EH (cell line): ENCODE results near the gene KCNN4.
A peak's percentile ranks its signal among the peaks of the same experiment; 100 is the strongest.
"Not testable (repeated sequence)": the region's sequence is repeated elsewhere in the genome, so short reads cannot be mapped to it uniquely, and the experiment has no call there.

Source experiments
- DNase-seq: peaks from one replicate; pipeline ENCODE4 v3.0.0-alpha.2; 2015; ENCODE audit warnings: low read depth

KCNN4 gene

DNA sequence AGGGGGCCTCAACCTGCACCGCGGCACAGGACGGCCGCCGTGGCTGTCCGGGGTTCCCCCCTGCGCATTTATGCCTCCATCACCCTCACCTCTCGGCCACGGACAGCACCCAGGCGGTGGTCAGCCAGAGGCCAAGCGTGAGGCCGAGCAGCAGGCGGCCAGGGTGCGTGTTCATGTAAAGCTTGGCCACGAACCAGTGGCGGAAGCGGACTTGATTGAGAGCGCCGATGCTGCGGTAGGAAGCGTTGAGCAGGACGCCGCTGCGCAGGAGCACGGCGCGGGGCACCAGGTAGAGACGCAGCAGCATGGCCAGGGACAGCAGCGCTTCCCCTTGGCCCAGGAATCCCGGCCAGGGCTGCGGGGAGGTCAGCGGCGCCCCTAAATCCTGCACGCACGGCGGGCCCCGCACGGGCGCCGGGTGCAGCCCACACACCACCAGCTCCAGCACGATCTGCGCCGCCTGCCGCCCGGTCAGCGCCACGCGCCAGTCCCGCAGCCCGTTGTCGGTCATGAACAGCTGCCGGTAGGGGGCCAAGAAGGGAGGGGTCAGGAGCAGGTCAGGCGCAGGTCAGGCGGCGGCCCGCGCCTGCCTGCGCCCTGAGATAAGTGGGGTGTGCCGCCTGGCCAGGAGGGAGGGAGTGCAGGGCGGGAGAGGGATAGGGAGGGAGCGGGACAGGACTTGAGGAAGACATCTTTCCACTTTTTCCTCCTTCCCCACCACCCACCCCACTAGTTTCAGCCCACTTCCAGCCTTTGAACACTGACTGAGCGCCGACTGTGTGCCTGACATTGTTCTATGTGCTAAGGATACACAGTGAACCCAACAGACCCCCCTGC is 6.5 kb downstream of the KCNN4 start:
- peak; percentile 69 for DNase-seq

DNA sequence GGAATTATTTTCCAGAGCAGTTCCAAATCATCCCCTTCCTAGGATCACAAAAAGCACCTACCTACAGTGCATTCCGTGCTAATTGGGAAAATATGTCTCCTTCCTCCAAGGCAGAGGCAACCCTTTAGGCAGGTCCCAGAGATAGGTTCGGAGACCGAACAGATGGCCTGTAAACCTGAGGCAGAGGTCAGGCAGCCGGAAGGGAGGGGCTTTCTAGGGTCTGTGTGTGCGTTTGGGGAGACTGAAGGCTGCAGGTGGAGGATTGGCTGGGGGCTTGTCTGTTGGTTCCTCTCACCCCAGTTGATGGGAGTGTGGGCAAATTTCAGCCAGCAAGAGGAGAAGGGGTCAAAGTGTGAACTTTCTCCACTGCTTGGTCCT is 7.1 kb downstream of the KCNN4 start:
- DNase-seq: no peak

GRCh38 chr19:43769256-43769655 is 11.5 kb downstream of the KCNN4 start:
- no peak for DNase-seq

DNA sequence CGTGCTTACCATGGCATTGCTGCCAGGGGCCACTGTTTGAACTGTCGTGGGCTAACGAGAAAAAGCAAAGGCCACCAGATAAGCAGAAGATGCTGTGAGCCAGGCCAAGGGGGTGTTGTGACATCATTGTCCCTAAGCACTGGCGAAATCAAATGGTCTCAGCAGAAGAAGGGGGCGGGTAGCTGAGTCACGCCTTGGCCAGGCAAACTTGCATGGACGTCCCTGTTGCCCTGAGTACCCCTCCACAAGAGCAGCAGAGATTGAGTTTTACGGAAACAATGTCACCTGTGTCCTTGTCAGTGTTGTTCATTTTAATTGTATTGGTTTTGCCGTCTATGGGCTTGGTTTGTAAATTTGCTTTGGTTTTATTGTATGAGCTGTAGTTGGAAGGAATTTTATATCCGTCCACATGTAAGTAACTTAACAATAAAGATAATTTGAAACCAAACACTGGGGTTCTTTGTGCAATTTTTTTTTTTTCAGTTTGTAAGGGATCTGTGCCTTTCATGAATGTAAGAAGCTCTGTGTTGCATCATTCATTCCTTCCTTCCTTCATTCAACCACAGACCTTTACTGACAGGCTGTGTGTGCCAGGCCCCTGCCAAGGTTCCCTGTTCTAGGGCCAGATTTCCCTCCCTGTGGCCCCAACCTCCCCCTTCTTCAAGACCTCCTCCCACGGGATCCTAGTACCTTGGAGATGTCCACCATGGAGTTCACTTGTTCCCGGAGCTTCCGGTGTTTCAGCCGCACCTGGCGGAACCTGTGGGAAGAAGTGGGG is 12.3 kb downstream of the KCNN4 start:
- DNase-seq: no peak

GRCh38 chr19:43767818-43768217 is 13.0 kb downstream of the KCNN4 start:
- no peak for DNase-seq

DNA sequence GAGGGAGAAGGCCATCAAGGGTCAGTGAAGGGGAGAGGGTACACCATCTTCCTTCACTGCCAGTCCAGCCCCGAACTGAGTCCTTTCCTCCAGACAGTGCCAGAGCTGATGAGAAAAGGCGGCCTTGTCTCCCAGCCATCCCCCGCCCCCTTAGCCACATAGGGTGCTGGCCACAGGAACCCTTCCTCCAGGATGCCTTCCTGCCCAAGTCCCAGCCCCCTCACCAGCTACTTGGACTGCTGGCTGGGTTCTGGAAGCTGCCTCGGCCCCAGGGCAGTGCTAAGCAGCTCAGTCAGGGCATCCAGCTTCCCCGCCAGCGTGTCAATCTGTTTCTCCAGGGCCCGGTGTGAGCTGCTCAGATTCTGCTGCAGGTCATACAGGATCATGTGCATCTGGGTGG is 13.5 kb downstream of the KCNN4 start:
- peak; percentile 34 for DNase-seq

DNA sequence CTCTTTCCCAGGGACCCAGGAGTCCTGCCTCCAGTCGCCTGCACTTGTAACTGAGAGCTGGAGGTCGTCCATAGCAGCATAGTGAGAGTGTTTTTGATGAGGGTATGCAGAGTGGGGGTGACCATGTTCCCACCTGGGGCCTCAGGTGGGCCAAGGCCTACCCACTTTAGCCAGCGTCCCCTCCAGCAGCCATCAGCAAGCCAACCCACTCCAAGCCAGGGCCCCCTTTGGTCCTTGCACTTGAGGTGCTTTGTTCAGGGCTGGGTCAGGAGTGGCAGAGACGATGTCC is 14.1 kb downstream of the KCNN4 start:
- DNase-seq: no peak

GRCh38 chr19:43765109-43765876 is 15.5 kb downstream of the KCNN4 start:
- DNase-seq: peak; percentile 99

DNA sequence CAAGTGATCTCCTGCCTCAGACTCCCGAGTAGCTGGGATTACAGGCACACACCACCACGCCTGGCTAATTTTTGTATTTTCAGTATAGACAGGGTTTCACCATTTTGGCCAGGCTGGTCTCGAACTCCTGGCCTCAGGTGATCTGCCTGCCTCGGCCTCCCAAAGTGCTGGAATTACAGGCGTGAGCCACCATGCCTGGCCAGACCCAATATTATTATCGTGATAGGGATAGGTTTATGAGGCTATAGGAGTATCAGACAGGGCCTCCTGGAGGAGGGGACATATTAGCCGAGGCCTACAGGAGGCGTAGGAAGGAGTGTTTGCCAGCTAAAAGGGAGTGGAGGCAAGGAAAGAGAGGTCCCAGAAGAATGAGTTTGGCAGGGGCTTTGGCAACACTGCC is 16.1 kb downstream of the KCNN4 start:
- not testable (repeated sequence) for DNase-seq

GRCh38 chr19:43763473-43763939 is 17.3 kb downstream of the KCNN4 start:
- peak; percentile 59 for DNase-seq

DNA sequence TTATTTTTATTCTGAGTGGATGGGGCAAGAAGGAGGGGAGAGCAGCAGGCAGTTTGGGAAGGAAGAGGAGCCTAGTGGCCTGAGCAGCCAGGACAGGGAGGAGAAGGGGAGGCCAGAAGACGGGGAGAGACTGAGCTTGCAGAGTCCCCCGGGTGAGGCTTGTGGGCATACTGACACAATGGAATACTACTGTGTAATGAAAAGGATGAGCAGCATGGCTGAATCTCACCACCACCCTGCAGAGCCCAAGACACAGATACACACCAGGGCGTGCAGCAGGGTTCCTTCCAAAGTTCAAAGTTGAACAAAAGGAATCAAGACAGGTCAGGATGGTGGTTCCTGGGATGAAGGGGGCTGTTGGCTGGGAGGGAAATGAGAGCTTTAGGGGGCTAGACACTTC is 18.0 kb downstream of the KCNN4 start:
- DNase-seq: no peak

- peak; percentile 37 for DNase-seq
Observed at GRCh38 chr19:43760941-43761340, 19.8 kb downstream of the KCNN4 start.

- peak; percentile 85 for DNase-seq
Observed at GRCh38 chr19:43759515-43759914, 21.3 kb downstream of the KCNN4 start.

DNA sequence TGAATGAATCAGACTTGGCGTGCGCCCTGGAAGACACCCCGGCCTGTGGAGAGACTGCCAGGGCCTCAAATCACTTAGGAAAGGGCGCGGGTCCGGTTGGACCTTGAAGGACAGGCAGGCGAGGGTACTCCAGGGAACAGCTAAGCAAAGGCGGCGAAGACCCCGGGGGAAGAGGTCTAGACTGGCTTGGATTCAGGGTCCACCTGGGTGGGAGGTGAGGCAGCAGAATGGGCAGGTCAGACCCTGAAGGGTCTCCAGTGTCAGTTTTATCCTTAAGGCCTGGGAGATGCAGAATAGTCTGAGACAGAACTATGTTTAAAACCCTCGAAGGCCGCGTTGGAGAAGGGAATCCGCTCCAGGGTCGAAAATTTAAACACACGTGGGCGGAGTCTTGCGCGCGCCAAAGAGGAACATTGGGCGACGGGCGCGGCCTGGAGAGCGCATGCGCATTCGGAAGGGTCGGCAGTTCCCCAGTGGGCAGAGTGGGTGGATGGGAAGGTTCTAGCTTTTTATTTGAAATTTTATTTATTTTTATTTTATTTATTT is 25.4 kb downstream of the KCNN4 start:
- peak; percentile 72 for DNase-seq

- peak; percentile 98 for DNase-seq
Observed at GRCh38 chr19:43754503-43755255, 26.1 kb downstream of the KCNN4 start, which contains the start of gene SMG9. SMG9 (minus strand) TSS chr19:43754962; CDS start chr19:43750741, 4,221 bp downstream.

- no peak for DNase-seq
Observed at GRCh38 chr19:43754253-43754502, 26.6 kb downstream of the KCNN4 start.

DNA sequence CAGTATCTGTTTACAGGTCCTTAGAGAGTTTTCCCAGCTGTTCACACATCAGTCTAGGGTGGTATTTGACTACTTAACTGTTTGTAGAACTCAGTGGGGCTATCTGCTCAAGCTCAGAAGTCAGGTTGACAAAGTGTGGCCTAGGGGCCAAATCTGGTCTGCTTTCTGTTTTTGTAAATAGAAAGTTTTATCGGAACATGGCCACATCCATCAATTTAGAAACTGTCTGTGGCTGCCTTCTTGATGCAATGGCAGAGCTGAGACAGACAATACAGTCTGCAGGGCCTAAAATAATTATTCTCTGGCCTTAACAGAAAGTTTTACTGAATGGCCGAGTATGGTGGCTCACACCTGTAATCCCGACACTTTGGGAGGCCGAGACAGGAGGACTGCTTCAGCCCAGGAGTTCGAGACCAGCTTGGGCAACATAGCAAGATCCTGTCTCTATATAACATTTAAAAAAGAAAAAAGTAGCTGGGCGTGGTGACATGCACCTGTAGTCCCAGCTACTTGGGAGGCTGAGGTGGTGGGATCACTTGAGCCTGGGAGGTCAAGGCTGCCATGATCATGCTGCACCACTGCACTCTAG is 28.4 kb downstream of the KCNN4 start:
- DNase-seq: no peak

GRCh38 chr19:43751466-43752220 is 29.1 kb downstream of the KCNN4 start:
- DNase-seq: peak; percentile 83

GRCh38 chr19:43749898-43750297 is 30.9 kb downstream of the KCNN4 start:
- no peak for DNase-seq

DNA sequence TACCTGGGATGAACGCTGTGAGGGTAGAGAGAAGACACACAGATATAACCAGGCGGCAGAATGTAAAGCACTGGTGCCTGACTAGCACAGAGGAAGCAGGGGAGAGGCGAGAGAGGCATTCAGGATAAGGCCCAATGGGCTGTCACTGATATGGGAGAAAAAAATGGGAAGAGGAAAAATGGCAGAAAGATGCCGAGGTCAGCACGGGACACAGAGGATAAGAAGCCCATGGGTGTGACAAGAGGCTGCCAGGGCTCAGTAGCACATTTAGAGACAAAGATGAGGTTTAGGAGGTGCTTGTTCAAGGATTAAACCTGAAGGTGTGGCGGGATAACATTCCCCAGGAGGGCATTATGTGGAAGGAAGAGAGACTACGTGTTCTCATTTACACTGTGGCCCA is 31.6 kb downstream of the KCNN4 start:
- no peak for DNase-seq

GRCh38 chr19:43748685-43749084 is 32.1 kb downstream of the KCNN4 start:
- no peak for DNase-seq
